Measurements from ENCODE around the gene GCGR. TPM values are rescaled to one million over a fixed set of nuclear protein-coding genes. Genes with fewer than 3 reads are reported as not detected.

Gene GCGR
- total RNA-seq, 1 donor = not detected

GRCh38 chr17:81825841-81826466, 22.0 kb downstream of the GCGR start:
- H3K4me3 ChIP-seq (ENCODE audit: low read depth, low read length) = no peak overlapping the region
- no peak for TF ChIP-seq CTCF (IDR thresholded peaks at IDR 0.05; ENCODE audit: insufficient read depth, low read length)
- DNase-seq (ENCODE audit: low read depth) = no peak

GRCh38 chr17:81828656-81829055, 24.7 kb downstream of the GCGR start:
- no peak for TF ChIP-seq CTCF (IDR thresholded peaks at IDR 0.05; ENCODE audit: insufficient read depth, low read length)
- no peak for DNase-seq (ENCODE audit: low read depth)
- H3K4me3 ChIP-seq (ENCODE audit: low read depth, low read length) = no peak overlapping the region

- no peak overlapping the region for H3K4me3 ChIP-seq (ENCODE audit: low read depth, low read length)
- no peak for DNase-seq (ENCODE audit: low read depth)
- no peak for TF ChIP-seq CTCF (IDR thresholded peaks at IDR 0.05; ENCODE audit: insufficient read depth, low read length)
Measured at GRCh38 chr17:81829858-81830257, 25.9 kb downstream of the GCGR start.

GRCh38 chr17:81831563-81831956, 27.6 kb downstream of the GCGR start:
- no peak for DNase-seq (ENCODE audit: low read depth)
- TF ChIP-seq CTCF (IDR thresholded peaks at IDR 0.05; ENCODE audit: insufficient read depth, low read length) = no peak
- peak overlapping the region; percentile 79 for H3K4me3 ChIP-seq (ENCODE audit: low read depth, low read length)

- TF ChIP-seq CTCF (IDR thresholded peaks at IDR 0.05; ENCODE audit: insufficient read depth, low read length) = no peak
- H3K4me3 ChIP-seq (ENCODE audit: low read depth, low read length) = peak overlapping the region; percentile 79
- peak; percentile 59 for DNase-seq (ENCODE audit: low read depth)
Measured at GRCh38 chr17:81831957-81832607, 28.1 kb downstream of the GCGR start.

- peak; percentile 22 for DNase-seq (ENCODE audit: low read depth)
- peak overlapping the region; percentile 79 for H3K4me3 ChIP-seq (ENCODE audit: low read depth, low read length)
- no peak for TF ChIP-seq CTCF (IDR thresholded peaks at IDR 0.05; ENCODE audit: insufficient read depth, low read length)
Measured at GRCh38 chr17:81832608-81833159, 28.7 kb downstream of the GCGR start.

Data from fibroblast of the aortic adventitia (primary cell).